ENCODE data around the gene SIGLEC5. TPM values are rescaled to one million over a fixed set of nuclear protein-coding genes. Genes with fewer than 3 reads are reported as not detected.

Gene SIGLEC5
- total RNA-seq, 4 donors from 2014 or later = 0.41 to 6.8 (median 0.85) TPM; not detected in 1

GRCh38 chr19:51564791-51565190 lies 65.4 kb downstream of the SIGLEC5 start:
- intact Hi-C loops (cut with DNase I; ENCODE audit: low total_unique reads) = no loop called here
- Histone ChIP-seq H3K4me1 (no peaks in the 10 kb centered on the region), H3K27me3 (no peaks in the 10 kb centered on the region), H3K27ac (no peak overlapping the region), H3K4me3 (no peak overlapping the region), H3K36me3 (no peaks in the 10 kb centered on the region), H3K9me3 (no peaks in the 10 kb centered on the region)
- no peak for DNase-seq
- TF ChIP-seq CTCF (IDR thresholded peaks at IDR 0.05) (no peak), POLR2A (IDR thresholded peaks at IDR 0.05) (no peak)

Small RNA genes lying within 50 kb of the gene (small RNA-seq; reads per million reads assigned to genes)
- not detected for gene AC018755.2

Other genes starting within 250 kb of the SIGLEC5 start
- gene LIM2, start 242.4 kb downstream of the SIGLEC5 start, total RNA-seq = not detected
- not detected for gene C19orf84, start 239.8 kb downstream of the SIGLEC5 start, total RNA-seq
- 10 to 100 TPM in 1 of 4 donors, 1 to 10 TPM in 1, under 1 TPM in 2; 0.26 to 11.2 (median 1.1) TPM for gene SIGLEC10, start 212.8 kb downstream of the SIGLEC5 start, total RNA-seq
- gene SIGLEC8, start 171.9 kb downstream of the SIGLEC5 start, total RNA-seq = under 1 TPM in 2 of 4 donors, not detected in 2; 0.21 to 0.34 TPM
- not detected for gene CEACAM18, start 151.9 kb downstream of the SIGLEC5 start, total RNA-seq
- under 1 TPM in 2 of 4 donors, not detected in 2; 0.21 to 0.40 TPM for gene SIGLEC12, start 128.6 kb downstream of the SIGLEC5 start, total RNA-seq
- 1 to 10 TPM in 2 of 4 donors, under 1 TPM in 2; 0.29 to 7.2 (median 0.77) TPM for gene SIGLEC6, start 98.7 kb downstream of the SIGLEC5 start, total RNA-seq
- gene ZNF175, start 59.1 kb downstream of the SIGLEC5 start, total RNA-seq = 10 to 100 TPM in 2 of 4 donors, 1 to 10 TPM in 2; 4.1 to 17.8 (median 9.3) TPM
- 1 to 10 TPM in 2 of 4 donors, under 1 TPM in 1, not detected in 1; 0.69 to 3.5 (median 1.0) TPM for gene SIGLEC14, start 16.4 kb upstream of the SIGLEC5 start, total RNA-seq
- gene SPACA6, start 62.9 kb upstream of the SIGLEC5 start, total RNA-seq = 100 to 1,000 TPM in 1 of 4 donors, 10 to 100 TPM in 2, 1 to 10 TPM in 1; 9.7 to 112 (median 22.5) TPM
- 1 to 10 TPM in 1 of 4 donors, under 1 TPM in 3; 0.29 to 2.0 (median 0.70) TPM for gene HAS1, start 93.6 kb upstream of the SIGLEC5 start, total RNA-seq
- 10 to 100 TPM in 1 of 4 donors, 1 to 10 TPM in 2, under 1 TPM in 1; 0.51 to 58.2 (median 2.1) TPM for gene FPR1, start 121.5 kb upstream of the SIGLEC5 start, total RNA-seq
- under 1 TPM in 2 of 4 donors, not detected in 2; 0.58 to 0.76 TPM for gene FPR2, start 130.8 kb upstream of the SIGLEC5 start, total RNA-seq
- 1 to 10 TPM in 3 of 4 donors, not detected in 1; 1.2 to 5.6 (median 1.8) TPM for gene FPR3, start 164.8 kb upstream of the SIGLEC5 start, total RNA-seq

Data from uterus (tissue), 4 donors.